GM18873 (cell line): ENCODE data around the gene PLPPR5.
"Not testable (repeated sequence)": the region's sequence is repeated elsewhere in the genome, so short reads cannot be mapped to it uniquely, and the experiment has no call there.

Source experiments
- ATAC-seq: cut with Tn5 transposase; IDR thresholded peaks from one replicate; pipeline ENCODE4 v1.9.1; 2021; ENCODE audit warnings: mild to moderate bottlenecking, moderate library complexity, moderate number of reproducible peaks; ENCODE audit not compliant: unreplicated experiment, low FRiP score

PLPPR5 gene

DNA sequence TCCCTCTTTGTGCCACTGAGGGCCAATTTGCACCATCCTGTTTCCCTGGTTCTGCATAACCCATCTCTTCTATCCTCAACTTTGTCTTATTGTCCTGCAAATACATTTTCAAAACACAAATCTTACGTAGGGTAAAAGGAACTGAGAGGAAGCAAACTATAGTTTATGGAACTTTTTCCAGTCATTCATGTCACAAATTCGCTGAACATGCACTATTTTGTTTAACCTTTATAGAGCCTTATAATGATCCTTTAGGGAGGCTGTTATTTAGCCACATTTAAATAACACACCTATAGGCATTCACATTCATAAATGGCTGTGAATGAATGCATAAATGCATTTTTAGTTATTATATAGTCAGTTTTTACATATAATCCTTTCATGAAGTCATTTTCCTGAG, 85.0 kb downstream of the PLPPR5 start:
- ATAC-seq: no peak

DNA sequence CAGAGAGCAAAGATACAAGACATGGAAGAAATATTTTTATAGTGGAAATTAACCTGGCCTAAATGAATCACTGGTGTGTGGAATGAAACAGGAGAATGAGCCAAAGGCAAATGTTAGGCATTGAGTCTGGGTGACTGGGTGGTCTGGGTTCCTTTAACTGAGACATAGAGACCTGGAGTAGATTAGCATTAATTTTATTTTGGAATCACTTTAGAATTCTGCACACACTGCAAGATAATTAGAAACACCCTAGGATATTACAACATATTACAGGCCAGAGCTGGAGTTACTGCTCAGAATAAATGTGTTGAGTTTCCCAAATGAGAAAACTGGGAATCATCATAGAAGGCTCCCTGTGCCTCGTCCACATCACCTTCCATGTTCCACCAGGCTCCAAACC, 85.5 kb downstream of the PLPPR5 start:
- ATAC-seq: no peak

DNA sequence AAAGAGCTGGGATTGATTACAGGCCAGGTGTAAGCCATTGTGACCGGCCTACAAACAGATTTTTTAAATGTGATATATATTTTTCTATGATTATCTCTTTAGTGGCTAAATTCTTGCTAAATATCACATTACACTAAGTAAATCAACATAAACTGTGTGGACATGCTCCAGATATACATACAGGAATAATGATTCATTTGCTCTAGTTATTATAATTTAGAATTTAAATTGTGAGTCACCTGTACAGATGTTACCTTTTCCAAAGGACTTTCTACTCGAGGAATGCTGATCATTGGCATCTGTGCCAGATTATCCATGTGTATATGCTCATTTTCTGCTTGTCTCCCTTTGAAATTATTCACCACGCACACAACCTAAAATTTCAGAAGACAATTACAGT, 90.1 kb downstream of the PLPPR5 start:
- no peak for ATAC-seq

DNA sequence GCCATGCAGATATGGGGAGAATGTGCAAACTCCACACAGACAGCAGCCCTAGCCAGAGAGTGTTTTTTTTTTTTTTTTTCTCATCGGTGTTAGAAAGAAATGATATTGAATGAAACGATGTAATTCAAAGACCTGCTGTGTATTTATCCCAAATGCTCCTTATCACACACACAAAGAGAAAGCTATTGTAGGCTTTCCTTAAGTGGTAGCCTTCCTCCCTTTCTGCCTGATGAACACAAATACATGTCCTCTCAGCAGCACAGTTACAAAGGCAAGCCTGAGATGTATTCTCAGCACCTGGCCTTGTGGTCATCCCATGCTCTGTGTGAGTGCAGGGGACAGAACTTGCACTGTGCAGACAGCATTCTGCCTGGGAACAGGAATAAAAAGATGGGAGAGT, 93.8 kb downstream of the PLPPR5 start:
- ATAC-seq: no peak

DNA sequence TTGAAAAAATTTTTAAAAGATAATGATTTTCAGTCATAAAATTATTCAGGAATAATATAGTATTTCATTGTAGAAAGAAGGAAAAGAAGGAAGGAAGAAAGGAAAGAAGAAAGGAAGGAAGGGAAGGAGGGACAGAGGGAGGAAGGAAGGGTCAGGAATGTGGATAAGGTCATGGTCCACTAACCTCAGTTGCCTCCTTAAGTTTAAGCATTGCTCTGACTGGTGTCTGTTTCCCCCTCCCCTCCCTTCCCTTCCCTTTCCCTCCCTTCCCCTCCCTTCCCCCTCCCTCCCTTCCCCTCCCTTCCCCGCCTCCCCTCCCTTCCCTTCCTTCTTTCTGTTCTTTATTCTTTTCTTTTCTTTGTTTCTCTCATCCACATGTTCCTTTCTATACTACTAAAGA, 95.7 kb downstream of the PLPPR5 start:
- no peak for ATAC-seq

DNA sequence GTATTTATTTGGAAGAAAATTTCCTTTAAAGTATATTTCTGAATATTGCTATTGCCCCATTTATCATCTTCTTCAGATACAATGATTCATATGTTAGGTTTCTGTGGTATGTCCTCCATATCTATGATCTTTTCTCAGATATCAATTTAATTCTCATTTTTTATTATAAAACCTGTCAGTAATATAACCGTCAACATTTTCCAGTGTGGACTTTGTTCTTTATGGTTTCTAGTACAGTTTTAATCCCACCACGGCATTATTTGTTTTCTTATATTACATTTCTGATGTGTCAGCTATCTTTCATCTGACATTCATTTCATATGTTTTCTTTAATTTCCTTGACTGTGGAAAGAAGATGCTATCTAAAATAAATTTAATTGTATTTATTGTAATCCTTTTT, 97.9 kb downstream of the PLPPR5 start:
- no peak for ATAC-seq

DNA sequence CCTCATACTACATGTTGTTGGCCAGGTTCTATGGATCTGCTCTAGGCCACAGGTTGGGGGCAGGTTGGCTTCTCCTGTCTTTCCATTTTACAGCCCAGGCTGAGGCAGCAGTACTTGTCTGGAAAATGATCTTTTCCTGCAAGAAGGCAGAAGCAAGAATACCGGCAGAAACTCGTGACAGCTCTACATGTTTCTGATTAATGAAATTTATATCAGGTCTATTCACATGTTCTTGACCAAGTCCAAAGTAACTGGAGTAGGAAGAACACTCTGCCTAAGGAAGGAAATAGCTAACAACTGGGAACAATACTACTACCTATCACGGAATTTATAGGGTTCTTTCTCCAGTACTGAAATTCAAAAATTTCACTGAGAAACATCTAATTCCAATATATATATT, 98.3 kb downstream of the PLPPR5 start:
- no peak for ATAC-seq

DNA sequence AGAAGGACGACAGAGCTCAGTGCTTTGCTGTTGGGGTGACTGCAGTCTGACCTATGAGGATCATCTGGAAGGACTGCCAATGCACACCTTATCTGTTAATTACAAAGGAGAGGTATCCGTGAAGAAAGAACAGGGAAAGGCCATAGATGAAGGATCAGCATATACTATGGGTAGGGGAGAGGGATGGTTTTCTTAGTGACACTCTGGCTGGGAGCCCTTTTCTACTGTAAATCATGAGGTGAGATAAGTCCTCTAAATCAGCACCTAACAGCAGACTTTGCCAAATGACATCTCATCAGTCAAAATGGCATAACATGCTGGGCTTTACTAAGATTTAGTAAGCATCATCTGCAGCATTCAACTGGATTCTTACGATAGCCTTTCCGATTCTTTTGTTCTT, 100.0 kb downstream of the PLPPR5 start:
- ATAC-seq: no peak

DNA sequence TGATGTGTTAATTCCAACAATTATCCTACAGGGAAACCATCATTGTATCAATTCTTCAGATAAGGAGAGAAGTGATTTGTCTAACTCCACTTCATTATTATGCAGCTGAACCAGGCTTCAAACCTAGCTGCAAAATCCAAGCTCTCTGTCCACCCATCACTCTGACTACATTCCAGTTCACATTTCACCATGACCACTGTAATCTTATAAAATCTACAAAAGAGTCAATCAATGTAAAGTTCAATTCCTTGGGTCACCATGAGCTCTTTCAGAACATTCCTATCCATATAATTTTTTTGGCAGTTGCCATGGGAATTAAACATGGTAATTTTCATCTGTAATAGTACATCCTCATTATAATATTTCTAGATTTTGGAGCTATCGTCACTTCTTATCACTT, 100.9 kb downstream of the PLPPR5 start:
- no peak for ATAC-seq

DNA sequence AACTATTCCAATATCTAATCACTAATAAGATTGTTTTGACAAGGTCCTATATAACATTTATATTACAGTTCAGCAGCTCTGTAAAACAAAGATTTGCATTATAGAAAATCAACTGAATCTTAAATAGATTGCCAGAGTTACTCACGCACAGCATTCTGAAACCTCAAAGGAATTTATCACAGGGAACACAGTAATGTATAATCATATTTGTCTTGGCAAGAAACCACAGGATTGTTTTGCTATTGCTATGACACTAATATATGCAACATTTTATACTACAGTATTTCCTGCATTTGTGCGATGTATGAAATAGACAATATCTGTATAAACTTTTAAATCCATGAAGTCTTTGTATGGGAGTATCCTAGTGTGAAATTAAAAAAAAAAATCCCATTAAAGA, 101.4 kb downstream of the PLPPR5 start:
- no peak for ATAC-seq

DNA sequence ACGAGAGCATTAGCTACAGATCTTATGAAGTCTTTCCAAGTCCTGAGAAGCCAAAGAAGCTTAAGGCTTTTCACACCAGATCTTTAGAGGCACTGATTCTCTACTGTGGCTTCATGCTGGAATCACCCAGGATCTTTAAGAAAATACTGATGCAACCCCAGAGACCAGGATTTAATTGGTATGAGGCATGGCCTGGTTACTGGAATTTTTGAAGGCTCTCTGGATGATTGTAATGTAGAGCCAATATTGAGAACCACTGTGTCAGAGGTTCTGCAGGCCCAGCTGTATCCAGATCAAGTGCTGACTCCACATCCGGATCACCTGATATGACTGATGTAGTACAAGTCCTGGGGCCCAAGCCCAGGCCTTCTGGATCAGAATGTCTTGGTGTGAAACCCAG, 105.7 kb downstream of the PLPPR5 start:
- no peak for ATAC-seq

DNA sequence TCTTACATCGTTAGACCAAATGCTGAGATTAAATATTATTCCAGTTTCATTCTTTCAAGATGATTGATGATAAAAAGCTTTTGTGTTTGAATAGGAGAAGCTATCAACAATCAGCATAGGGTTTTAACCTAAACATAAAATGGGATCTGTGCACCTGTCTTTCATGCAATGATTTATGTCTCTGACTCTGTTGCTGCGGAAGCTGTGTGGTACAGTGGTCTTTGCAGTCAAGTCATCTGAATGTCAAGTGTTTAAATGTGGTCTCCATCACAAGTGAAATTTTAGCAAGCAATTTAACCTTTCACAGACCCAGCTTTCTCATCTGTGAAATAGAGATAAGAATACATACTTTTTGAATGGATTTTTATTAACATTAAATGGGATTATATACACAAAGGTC, 107.2 kb downstream of the PLPPR5 start:
- ATAC-seq: no peak

DNA sequence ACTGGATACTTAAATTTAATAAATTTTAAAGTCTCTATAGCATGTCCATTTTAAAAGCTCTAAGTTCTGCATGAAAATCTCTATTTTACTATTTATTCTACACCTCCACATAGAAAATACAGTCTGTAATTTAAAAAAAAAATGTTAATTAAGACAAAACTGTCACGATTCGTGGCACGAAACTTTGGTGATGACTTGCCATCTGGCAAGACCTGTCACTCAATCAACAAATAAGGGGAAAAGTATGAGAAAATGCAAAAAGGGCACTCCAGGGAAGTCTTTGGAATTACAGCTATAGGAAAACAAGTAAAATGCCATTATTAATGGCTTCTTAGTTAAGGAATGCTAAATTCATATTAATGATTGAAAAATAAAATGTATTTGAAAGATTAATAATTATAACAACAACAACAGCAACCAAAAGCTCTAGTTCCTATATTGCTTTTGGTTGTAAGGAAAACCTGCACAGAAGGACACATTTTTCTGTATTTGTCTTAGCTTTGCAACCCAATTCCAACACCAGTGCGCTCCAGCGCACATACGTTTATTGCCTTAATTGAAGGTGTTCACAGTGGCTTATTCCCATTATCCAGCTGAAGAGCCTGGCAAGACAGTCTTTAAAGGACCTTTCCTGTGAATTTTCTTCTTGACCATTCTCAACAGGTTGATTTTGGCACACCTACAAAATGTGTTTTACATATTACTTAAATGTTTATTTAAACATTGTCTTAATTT, 107.8 kb downstream of the PLPPR5 start:
- ATAC-seq: no peak

DNA sequence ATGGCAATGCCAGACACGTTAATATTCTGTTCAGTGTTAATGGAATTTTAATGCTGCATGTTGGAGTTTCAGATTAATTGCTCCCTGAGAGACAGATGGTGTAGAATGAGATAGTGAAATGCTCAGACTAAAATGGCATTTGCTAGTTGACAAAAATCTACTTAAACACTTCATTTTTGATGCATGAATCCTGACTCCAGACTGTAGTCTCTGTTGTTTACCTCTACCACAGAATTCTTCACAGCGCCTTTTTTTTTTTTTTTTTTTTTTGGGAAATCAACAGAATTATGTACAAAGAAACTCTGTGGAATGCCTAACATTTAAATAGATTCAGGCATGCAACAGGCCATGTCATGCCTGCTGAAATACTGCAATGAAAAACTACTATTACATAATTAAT, 111.3 kb downstream of the PLPPR5 start:
- ATAC-seq: no peak

DNA sequence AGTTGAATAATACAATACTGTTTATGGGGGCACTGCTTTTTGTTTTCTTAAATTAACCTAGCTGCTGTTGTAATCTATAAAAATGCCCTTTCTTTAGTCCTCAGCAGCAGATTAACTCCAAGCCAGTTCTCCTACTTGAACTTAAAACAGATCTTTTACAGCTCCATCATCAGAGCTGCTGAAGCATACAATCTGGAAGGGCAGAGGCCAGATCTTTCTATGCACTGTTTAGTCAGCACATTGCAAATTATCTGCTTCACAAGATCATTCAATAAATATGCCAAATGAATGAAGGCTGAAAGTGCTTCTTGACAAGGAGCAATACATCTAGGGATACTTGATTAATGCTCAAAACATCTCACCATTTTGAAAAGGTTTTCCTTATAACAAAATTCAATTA, 115.8 kb downstream of the PLPPR5 start:
- ATAC-seq: no peak

DNA sequence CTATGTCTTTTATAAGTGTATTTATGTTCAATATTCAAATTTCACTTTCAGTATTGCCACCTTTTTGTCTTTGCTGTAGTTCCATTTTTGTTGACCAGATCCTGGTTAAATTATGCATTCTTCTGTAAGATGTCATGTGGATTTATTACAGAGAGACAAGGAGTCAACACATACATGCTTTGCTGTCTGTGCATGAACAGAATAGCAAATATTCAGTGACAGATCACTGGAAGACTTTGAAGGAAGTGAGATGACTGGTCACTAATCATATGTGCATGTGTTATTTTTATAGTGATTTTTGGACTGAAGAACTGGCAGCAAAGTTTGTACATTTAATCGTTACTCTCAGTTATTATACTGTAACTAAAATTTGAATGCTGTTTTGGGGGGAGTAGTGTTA, 117.2 kb downstream of the PLPPR5 start:
- ATAC-seq: no peak

DNA sequence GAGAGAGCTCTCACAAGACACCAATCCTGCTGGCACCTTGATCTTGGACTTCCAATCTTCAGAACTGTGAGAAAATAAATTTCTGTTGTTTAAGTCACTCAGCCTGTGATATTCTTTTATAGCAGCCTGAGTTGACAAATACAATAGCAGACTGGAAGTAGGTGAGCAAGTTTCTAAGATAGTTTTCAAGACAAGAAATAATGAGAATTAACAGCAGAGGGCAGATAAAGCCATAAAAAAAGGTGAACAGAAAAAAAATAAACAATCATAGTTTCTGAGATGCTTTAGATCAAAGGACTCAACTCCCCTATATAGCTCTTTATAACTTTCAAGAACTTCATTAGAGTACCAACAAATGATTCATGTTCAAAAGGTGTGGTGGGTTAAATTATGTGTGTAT, 119.8 kb downstream of the PLPPR5 start:
- no peak for ATAC-seq

DNA sequence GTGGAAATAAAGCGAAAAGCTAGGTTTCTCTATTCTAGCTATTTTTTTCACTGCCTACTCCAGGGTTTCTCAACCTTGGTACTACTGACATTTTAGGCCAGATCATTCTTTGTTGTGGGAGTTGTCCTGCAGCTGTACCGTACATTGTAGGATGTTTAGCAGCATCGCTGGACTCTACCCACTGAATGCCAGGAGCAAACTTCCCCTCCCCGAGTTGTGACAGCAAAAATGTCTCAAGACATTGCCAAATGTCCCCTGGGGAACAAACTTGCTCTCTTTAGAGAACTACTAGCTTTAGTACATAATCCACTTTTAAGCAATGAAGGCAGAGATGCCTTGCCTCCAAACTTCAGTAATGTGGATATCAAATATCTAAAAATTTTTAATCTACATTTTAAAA, 122.8 kb downstream of the PLPPR5 start:
- no peak for ATAC-seq

DNA sequence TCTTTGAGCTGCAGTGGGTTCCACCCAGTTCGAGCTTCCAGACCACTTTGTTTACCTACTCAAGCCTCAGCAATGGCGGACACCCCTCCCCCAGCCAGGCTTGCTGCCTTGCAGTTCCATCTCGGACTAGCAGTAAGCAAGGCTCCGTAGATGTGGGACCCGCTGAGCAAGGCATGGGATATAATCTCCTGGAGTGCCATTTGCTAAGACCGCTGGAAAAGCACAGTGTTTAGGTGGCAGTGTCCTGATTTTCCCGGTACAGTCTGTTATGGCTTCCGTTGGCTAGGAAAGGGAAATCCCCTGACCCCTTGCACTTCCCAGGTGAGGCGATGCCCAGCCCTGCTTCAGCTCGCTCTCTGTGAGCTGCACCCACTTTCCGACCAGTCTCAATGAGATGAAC, 123.4 kb downstream of the PLPPR5 start:
- ATAC-seq: not testable (repeated sequence)

DNA sequence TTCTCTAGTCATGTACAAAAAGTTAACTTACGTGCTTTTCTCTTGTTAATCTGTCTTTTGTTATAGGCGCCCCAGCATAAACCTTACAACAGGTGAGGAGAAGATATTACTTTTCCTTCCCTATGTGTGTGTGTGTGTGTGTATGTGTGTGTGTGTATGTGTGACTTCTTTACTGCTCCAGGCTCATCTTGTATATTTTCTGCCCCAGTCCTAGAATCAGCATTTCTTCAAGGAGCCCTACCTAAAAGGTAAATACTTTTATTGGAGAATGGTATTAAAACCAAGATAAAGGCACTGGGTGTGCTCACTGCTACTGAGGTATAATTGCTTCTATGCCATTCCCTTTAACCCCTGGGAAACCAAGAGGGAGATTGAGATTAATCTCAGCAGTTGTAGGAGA, 129.8 kb downstream of the PLPPR5 start:
- no peak for ATAC-seq

DNA sequence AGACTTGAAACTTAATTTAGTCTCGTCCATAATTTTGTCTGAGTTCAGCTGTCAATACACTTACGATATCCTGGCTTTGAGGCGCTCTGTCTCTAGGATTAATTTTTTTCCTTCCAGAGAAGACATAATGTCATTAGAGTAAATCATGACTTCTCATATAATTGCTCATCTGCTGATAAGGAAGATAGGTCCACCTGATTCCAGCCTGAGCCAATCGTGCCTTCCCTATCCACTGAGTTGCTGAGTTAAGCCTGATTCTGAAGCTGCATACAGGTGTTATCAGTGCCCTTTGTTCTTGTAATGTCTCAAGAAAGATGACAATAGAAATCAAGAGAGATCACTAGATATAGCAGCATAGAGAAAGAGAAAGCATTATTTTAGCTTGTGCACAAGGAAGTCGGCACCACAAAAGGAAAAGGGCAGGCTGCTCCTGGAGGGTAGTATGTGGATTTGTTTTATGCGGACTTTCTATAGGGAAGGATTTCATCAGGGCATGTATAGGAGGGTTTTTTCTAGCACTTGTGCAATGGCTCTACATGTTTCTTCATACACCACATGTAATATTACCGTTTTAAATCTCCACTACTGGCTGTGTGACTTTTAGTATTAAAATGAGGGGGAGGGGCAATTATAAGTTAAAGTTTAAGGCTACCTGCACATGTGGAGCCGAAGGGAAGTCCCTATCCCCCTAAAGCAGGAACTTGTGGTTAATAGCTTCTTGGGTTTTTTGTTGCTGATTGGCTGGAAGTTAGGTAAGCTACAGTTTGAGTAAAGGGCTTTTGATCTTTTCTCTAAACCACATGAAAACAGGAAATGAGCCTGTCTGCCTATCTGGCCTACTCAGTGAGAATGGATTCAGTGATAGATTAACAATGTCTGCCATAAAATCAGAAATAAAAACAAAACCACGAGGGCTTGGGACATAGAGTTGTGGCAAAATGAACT, 133.4 kb downstream of the PLPPR5 start:
- ATAC-seq: peak; percentile 98

DNA sequence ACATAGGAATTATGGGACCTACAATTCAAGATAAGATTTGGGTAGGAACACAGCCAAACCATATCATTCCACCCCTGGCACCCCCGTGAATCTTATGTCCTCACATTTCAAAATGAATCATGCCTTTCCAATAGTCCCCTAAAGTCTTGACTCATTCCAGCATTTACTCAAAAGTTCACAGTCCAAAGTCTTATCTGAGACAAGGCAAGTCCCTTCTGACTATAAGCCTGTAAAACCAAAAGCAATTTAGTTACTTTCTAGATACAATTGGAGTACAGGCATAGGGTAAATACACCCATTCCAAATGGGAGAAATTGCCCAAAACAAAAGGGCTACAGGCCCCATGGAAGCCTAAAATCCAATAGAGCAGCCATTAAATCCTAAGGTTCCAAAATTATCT, 138.9 kb downstream of the PLPPR5 start:
- no peak for ATAC-seq
